HepG2 (cell line): ENCODE measurements around the gene AFDN. TPM values are rescaled to one million over a fixed set of nuclear protein-coding genes. Genes with fewer than 3 reads are reported as not detected.

ENCODE experiments used
- ATAC-seq: fragments of 200-7000 bp; cut with Tn5 transposase; 3 replicates; pipeline ENCODE4 v1.9.1; 2020; ENCODE audit warnings: mild to moderate bottlenecking, moderate library complexity
- BruUV-seq: library from RNA; stranded (reverse); fragments of 400-500 nt; replicated peaks from 2 replicates; lab custom pipeline; 2021; lab: Mats Ljungman, UMichigan
- CTCF ChIA-PET: fragments of 300-600 bp; formaldehyde crosslinking; extraction: SDS; loops from one replicate; lab custom pipeline; 2021; ENCODE audit warnings: low total read pairs, inconsistent platforms, low intra/inter-chr PET ratio; lab: Yijun Ruan, JAX
- POLR2A ChIA-PET: fragments of 350-600 bp; sonication (Branson Sonifier 250); formaldehyde crosslinking; loops from one replicate; lab custom pipeline; 2020; ENCODE audit warnings: antibody characterized with exemption, inconsistent platforms; lab: Yijun Ruan, JAX
- DNase-seq: peaks from one replicate; pipeline ENCODE4 v3.0.0-alpha.2; 2015; ENCODE audit warnings: low spot score
- FAIRE-seq: peaks from 3 replicates; lab custom pipeline; 2011; peaks lifted over from hg19 to GRCh38; lab: Jason Lieb, UNC
- H2AFZ ChIP-seq: one replicate; pipeline ENCODE4 v1.6.1; 2011; ENCODE audit warnings: low read length, inconsistent platforms
- H3K27ac ChIP-seq: fragments of 300-600 bp; 3 replicates; pipeline ENCODE4 v1.8.0; 2011; ENCODE audit warnings: mixed run types, mild to moderate bottlenecking, mixed read lengths, low read length, inconsistent platforms; ENCODE audit not compliant: insufficient read depth; ENCODE audit errors: extremely low read length
- H3K27me3 ChIP-seq, 2 experiments: fragments of 200-600 bp in 1 of 2; 2 replicates in 1 of 2; 3 replicates in 1 of 2; pipeline versions ENCODE4 v1.6.0 to v1.8.0; 2011; ENCODE audit warnings: low read length in 2 of 2, mild to moderate bottlenecking in 2 of 2, moderate library complexity in 2 of 2, inconsistent platforms in 1 of 2; ENCODE audit not compliant: insufficient read depth in 2 of 2, control insufficient read depth in 1 of 2
- H3K36me3 ChIP-seq, 2 experiments: fragments of 200-600 bp in 1 of 2; replicated peaks in 1 of 2; 2 replicates in 1 of 2; 3 replicates in 1 of 2; pipeline versions ENCODE4 v1.5.1 to v1.8.0; 2011; ENCODE audit warnings: low read length in 2 of 2, inconsistent platforms in 1 of 2; ENCODE audit not compliant: insufficient read depth in 2 of 2, control insufficient read depth in 1 of 2
- H3K4me1 ChIP-seq: 2 replicates; pipeline ENCODE4 v1.5.1; 2012; ENCODE audit warnings: low read length, inconsistent platforms; ENCODE audit not compliant: insufficient read depth
- H3K4me2 ChIP-seq: 2 replicates; pipeline ENCODE4 v1.6.0; 2011; ENCODE audit warnings: low read depth, low read length, inconsistent platforms
- H3K4me3 ChIP-seq, 3 experiments: fragments of 200-600 bp in 1 of 3; sonication (generic), shearing (Covaris generic) in 1 of 3; replicated peaks in 1 of 3; 2 replicates each; pipeline ENCODE4 v1.5.1; 2011 to 2016; ENCODE audit warnings: low read length in 3 of 3, inconsistent platforms in 2 of 3, low read depth in 2 of 3, mild to moderate bottlenecking in 2 of 3, control low read depth in 1 of 3, mixed read lengths in 1 of 3; ENCODE audit not compliant: insufficient read depth in 1 of 3
- H3K79me2 ChIP-seq: one replicate; pipeline ENCODE4 v1.6.1; 2011; ENCODE audit warnings: low read length, inconsistent platforms; ENCODE audit not compliant: insufficient read depth
- H3K9ac ChIP-seq: 2 replicates; pipeline ENCODE4 v1.6.0; 2011; ENCODE audit warnings: mild to moderate bottlenecking, low read depth, low read length, inconsistent platforms; ENCODE audit not compliant: insufficient read depth
- H3K9me3 ChIP-seq: 2 replicates; pipeline ENCODE4 v1.5.1; 2012; ENCODE audit warnings: mild to moderate bottlenecking, low read length
- H4K20me1 ChIP-seq: 2 replicates; pipeline ENCODE4 v1.6.0; 2011; ENCODE audit warnings: inconsistent platforms, mild to moderate bottlenecking, low read length, moderate library complexity; ENCODE audit not compliant: insufficient read depth
- HIC2 ChIP-seq: sonication (generic); formaldehyde crosslinking; IDR thresholded peaks from 2 replicates; pipeline ENCODE4 v1.9.0; 2022; ENCODE audit warnings: low read depth, missing genetic modification reagents
- NCOA2 ChIP-seq: sonication (generic); formaldehyde crosslinking; IDR thresholded peaks from 2 replicates; pipeline ENCODE4 v1.8.0; 2022; ENCODE audit warnings: inconsistent platforms
- PHF21A ChIP-seq: sonication (generic); formaldehyde crosslinking; IDR thresholded peaks from 2 replicates; pipeline ENCODE4 v1.5.0; 2020; ENCODE audit warnings: mild to moderate bottlenecking, missing genetic modification reagents
- PITX1 ChIP-seq: sonication (generic); formaldehyde crosslinking; IDR thresholded peaks from 2 replicates; pipeline ENCODE4 v1.5.1; 2020; ENCODE audit warnings: mild to moderate bottlenecking, missing genetic modification reagents
- PPARG ChIP-seq: conservative IDR thresholded peaks from 2 replicates; pipeline ENCODE4 v1.6.1; 2016; ENCODE audit warnings: missing biosample characterization, missing genetic modification reagents
- RXRB ChIP-seq: IDR thresholded peaks from 2 replicates; pipeline ENCODE4 v1.6.1; 2016; ENCODE audit warnings: borderline replicate concordance, missing genetic modification reagents, missing compliant biosample characterization
- SIX4 ChIP-seq: sonication (generic); formaldehyde crosslinking; IDR thresholded peaks from 2 replicates; pipeline ENCODE4 v1.4.0; 2020; ENCODE audit warnings: missing genetic modification reagents
- SPEN ChIP-seq: sonication (generic); formaldehyde crosslinking; IDR thresholded peaks from 2 replicates; pipeline ENCODE4 v1.5.1; 2020; ENCODE audit warnings: low read depth, mild to moderate bottlenecking, missing genetic modification reagents
- TBX2 ChIP-seq: sonication (generic); formaldehyde crosslinking; IDR thresholded peaks from 2 replicates; pipeline ENCODE4 v1.5.0; 2020; ENCODE audit warnings: missing genetic modification reagents, mild to moderate bottlenecking, borderline replicate concordance
- ZNF687 ChIP-seq: sonication (generic); formaldehyde crosslinking; IDR thresholded peaks from 2 replicates; pipeline ENCODE4 v1.5.1; 2020; ENCODE audit warnings: mild to moderate bottlenecking, missing genetic modification reagents, moderate library complexity
- ZXDC ChIP-seq: sonication (generic); formaldehyde crosslinking; IDR thresholded peaks from 2 replicates; pipeline ENCODE4 v1.5.0; 2020; ENCODE audit warnings: mild to moderate bottlenecking, missing genetic modification reagents
- WGBS: methylation state at CpG from one replicate; pipeline ENCODE4 v1.1.6; 2017; ENCODE audit warnings: low lambda C conversion rate; 5-methylcytosine and 5-hydroxymethylcytosine counted together
- in situ Hi-C: cut with HindIII; loops from 2 replicates; pipeline ENCODE4 v1.10.0; 2017; ENCODE audit warnings: low pct_unique_long_range_greater_than_20kb; ENCODE audit not compliant: extremely low pct_ligation_motif_present
- intact Hi-C: fragments of 100-400 bp; cut with micrococcal nuclease; formaldehyde crosslinking; loops from one replicate; pipeline ENCODE4 v1.10.0; 2022; ENCODE audit not compliant: unreplicated experiment
- polyA plus RNA-seq, 8 experiments: library from polyadenylated mRNA; depleted of rRNA in 3 of 8; stranded (reverse) in 7 of 8; unstranded in 1 of 8; fragments of >200 nt; fragmentation: Illumina TruSeq in 4 of 8; extraction: Trizol in 4 of 8; gene quantifications; 2 replicates each; pipeline versions ENCODE4 v1.2.1 to v1.2.3, GENCODE V29; 2011 to 2016; ENCODE audit warnings: low read depth in 4 of 8, missing spikeins in 1 of 8, mixed read lengths in 1 of 8; ENCODE audit not compliant: insufficient read depth in 1 of 8
- total RNA-seq, 5 experiments: library from RNA; depleted of rRNA; stranded (reverse); fragments of >200 nt; fragmentation: Illumina TruSeq; extraction: Trizol; gene quantifications; 2 replicates each; pipeline ENCODE4 v1.2.3, GENCODE V29; 2016; ENCODE audit warnings: low read depth in 1 of 5
- TF ChIP-seq, protein P1 (sequence below): sonication (generic); formaldehyde crosslinking; IDR thresholded peaks from 2 replicates; pipeline ENCODE4 v1.5.1; 2020; ENCODE audit warnings: missing genetic modification reagents, mild to moderate bottlenecking, borderline replicate concordance

AFDN gene
- total and polyA plus RNA-seq, 2 of the 13 experiments (the other 11 are each of a cell fraction or from before 2014, with no cell fraction given): 136 to 151 TPM

GRCh38 chr6:167956983-167957492, 130.3 kb downstream of the AFDN start:
- peak; percentile 74 for DNase-seq
- TF ChIP-seq PPARG (CRISPR knock-in tag) (peak; percentile 90), HIC2 (CRISPR knock-in tag) (0 out of 2 replicates have a peak, but pooled peaks have one; percentile 37), SPEN (CRISPR knock-in tag) (0 out of 2 replicates have a peak, but pooled peaks have one; percentile 26), SIX4 (CRISPR knock-in tag) (peak; percentile 42; the same call in 1 of the 2 replicates), NCOA2 (CRISPR knock-in tag) (peak; percentile 33; the same call in 1 of the 2 replicates), ZNF687 (CRISPR knock-in tag) (peak; percentile 76), PHF21A (CRISPR knock-in tag) (peak; percentile 50; the same call in 1 of the 2 replicates), TBX2 (peak; percentile 47; the same call in 1 of the 2 replicates), PITX1 (CRISPR knock-in tag) (no peak), ZXDC (CRISPR knock-in tag) (peak; percentile 51; the same call in 1 of the 2 replicates), RXRB (CRISPR knock-in tag) (peak; percentile 96)
- TF ChIP-seq, protein P1, sequence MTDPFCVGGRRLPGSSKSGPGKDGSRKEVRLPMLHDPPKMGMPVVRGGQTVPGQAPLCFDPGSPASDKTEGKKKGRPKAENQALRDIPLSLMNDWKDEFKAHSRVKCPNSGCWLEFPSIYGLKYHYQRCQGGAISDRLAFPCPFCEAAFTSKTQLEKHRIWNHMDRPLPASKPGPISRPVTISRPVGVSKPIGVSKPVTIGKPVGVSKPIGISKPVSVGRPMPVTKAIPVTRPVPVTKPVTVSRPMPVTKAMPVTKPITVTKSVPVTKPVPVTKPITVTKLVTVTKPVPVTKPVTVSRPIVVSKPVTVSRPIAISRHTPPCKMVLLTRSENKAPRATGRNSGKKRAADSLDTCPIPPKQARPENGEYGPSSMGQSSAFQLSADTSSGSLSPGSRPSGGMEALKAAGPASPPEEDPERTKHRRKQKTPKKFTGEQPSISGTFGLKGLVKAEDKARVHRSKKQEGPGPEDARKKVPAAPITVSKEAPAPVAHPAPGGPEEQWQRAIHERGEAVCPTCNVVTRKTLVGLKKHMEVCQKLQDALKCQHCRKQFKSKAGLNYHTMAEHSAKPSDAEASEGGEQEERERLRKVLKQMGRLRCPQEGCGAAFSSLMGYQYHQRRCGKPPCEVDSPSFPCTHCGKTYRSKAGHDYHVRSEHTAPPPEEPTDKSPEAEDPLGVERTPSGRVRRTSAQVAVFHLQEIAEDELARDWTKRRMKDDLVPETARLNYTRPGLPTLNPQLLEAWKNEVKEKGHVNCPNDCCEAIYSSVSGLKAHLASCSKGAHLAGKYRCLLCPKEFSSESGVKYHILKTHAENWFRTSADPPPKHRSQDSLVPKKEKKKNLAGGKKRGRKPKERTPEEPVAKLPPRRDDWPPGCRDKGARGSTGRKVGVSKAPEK: no peak

More at GRCh38 chr6:167956983-167957492, 130.3 kb downstream of the AFDN start:
- no peaks in the 10 kb centered on the region for H4K20me1 ChIP-seq
- H3K79me2 ChIP-seq: peaks cover 19% of the 10 kb centered on the region
- H3K27me3 ChIP-seq: no peaks in the 10 kb centered on the region
- BruUV-seq: no TSS peak
- ChIA-PET CTCF (no interaction called here), POLR2A (no interaction called here)
- intact Hi-C loops: no loop called here
- no peaks in the 10 kb centered on the region for H3K9me3 ChIP-seq
- 89% methylated on average over 8 of the region's 8 CpGs for WGBS
- ATAC-seq (peak; percentile 75), FAIRE-seq (no peak)
- H3K27ac ChIP-seq: peak overlapping the region; percentile 12
- H3K4me2 ChIP-seq: no peak overlapping the region
- H2AFZ ChIP-seq: no peak overlapping the region
- no peak overlapping the region for H3K9ac ChIP-seq
- in situ Hi-C loops: no loop called here
- H3K36me3 ChIP-seq: peaks cover 17 to 42% of the 10 kb centered on the region in 2 experiments
- no peak overlapping the region for H3K4me3 ChIP-seq
- peaks cover 51% of the 10 kb centered on the region for H3K4me1 ChIP-seq
